ENCODE data around the gene CDC25C. TPM values are rescaled to one million over a fixed set of nuclear protein-coding genes. Genes with fewer than 3 reads are reported as not detected.
"Not testable (repeated sequence)": the region's sequence is repeated elsewhere in the genome, so short reads cannot be mapped to it uniquely, and the experiment has no call there.

Gene CDC25C
- total RNA-seq, 2 donors from 2014 or later = 22.6 to 30.1 TPM

DNA sequence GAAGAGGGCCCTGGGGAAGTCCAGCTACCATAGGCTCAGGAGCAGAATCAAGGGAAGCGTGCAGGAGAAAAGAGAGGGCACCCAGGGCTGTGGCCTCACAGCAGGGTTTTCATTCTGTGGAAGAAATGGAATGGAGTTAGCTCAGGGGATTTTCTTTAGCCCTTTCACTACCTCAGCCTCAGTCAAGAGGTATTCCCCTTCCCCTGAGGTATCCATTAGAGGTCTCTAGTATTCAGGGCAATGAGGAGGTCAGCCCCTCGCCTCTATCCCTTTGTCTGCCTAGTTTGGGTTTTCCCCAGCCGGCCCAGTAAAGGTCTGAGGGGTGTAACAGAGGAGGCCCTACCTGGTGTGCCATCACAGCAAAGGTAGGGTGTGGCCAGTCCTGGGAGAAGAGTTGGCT, 78.7 kb downstream of the CDC25C start:
- no peaks in the 10 kb centered on the region for H3K4me1 Mint-ChIP-seq (ENCODE audit: low read depth)
- H3K27ac Mint-ChIP-seq = no peak overlapping the region
- H3K27me3 Mint-ChIP-seq (ENCODE audit: low read depth) = peaks cover 12% of the 10 kb centered on the region
- ATAC-seq (replicated peaks in 1 of 2) (no peak), DNase-seq (no peak)
- no peak overlapping the region for H3K4me3 Mint-ChIP-seq
- H3K9me3 Mint-ChIP-seq = no peaks in the 10 kb centered on the region
- no peaks in the 10 kb centered on the region for H3K36me3 Mint-ChIP-seq (ENCODE audit: insufficient read depth in 2 of 2)

DNA sequence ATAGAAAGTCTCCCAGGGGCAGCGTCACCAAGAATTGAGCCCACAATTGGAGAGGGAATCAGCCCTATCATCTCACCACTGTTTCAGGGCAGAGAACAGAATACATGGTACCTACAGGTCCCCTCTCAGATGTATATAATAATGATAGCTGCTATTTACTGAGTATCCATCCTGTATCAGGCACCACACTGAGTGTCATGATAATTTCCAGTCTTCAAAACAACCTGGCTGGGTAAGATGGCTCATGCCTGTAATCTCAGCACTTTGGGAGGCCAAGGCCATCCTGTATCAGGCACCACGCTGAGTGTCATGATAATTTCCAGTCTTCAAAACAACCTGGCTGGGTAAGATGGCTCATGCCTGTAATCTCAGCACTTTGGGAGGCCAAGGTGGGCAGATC, 83.8 kb downstream of the CDC25C start:
- not testable (repeated sequence) for DNase-seq; ATAC-seq (replicated peaks in 1 of 2); H3K4me1 Mint-ChIP-seq (ENCODE audit: low read depth); H3K4me3 Mint-ChIP-seq; H3K36me3 Mint-ChIP-seq (ENCODE audit: insufficient read depth in 2 of 2); H3K9me3 Mint-ChIP-seq; H3K27ac Mint-ChIP-seq
- H3K27me3 Mint-ChIP-seq (ENCODE audit: low read depth) = peaks cover 28% of the 10 kb centered on the region

DNA sequence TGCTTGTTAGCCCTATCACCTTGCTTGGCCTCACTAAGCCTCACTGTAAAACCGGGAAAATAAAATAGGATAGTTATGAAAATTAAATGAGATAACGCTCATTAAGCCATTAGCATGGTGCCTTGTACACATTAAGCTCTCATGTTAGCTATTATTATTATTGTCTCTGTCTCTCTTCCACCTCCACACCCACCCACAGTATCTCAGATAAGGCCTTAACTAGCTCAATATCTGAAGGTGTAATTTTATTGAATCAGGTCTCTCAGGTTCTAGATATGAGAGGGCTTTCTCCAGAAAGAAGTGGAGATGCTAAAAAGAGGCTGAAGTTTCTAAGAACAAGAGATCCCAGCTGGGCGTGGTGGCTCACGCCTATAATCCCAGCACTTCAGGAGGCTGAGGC, 84.8 kb downstream of the CDC25C start:
- H3K4me3 Mint-ChIP-seq = no peak overlapping the region
- peaks cover 29% of the 10 kb centered on the region for H3K27me3 Mint-ChIP-seq (ENCODE audit: low read depth)
- H3K4me1 Mint-ChIP-seq (ENCODE audit: low read depth) = no peaks in the 10 kb centered on the region
- no peak overlapping the region for H3K27ac Mint-ChIP-seq
- no peaks in the 10 kb centered on the region for H3K36me3 Mint-ChIP-seq (ENCODE audit: insufficient read depth in 2 of 2)
- DNase-seq = no peak
- H3K9me3 Mint-ChIP-seq = no peaks in the 10 kb centered on the region
- ATAC-seq (replicated peaks in 1 of 2) = no peak

DNA sequence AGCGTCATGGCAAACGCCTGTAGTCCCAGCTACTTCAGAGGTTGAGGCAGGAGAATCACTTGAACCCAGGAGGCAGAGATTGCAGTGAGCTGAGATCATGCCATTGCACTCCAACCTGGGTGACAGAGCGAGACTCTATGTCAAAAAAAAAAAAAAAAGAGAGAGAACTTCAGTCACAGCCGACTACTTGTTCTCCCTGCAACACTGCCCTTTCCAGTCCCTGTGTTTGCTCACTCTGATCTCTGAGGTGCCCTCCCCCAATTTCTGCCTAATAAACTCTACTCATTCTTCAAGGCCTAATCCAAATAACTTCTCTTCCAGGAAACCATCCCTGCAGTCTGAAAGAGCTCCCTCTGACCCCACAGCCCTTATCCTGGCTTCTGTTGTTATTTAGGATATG, 85.3 kb downstream of the CDC25C start:
- ATAC-seq (replicated peaks in 1 of 2) (no peak), DNase-seq (no peak)
- no peak overlapping the region for H3K27ac Mint-ChIP-seq
- peaks cover 30% of the 10 kb centered on the region for H3K27me3 Mint-ChIP-seq (ENCODE audit: low read depth)
- no peaks in the 10 kb centered on the region for H3K36me3 Mint-ChIP-seq (ENCODE audit: insufficient read depth in 2 of 2)
- no peaks in the 10 kb centered on the region for H3K9me3 Mint-ChIP-seq
- peaks cover 3% of the 10 kb centered on the region for H3K4me1 Mint-ChIP-seq (ENCODE audit: low read depth)
- H3K4me3 Mint-ChIP-seq = no peak overlapping the region

DNA sequence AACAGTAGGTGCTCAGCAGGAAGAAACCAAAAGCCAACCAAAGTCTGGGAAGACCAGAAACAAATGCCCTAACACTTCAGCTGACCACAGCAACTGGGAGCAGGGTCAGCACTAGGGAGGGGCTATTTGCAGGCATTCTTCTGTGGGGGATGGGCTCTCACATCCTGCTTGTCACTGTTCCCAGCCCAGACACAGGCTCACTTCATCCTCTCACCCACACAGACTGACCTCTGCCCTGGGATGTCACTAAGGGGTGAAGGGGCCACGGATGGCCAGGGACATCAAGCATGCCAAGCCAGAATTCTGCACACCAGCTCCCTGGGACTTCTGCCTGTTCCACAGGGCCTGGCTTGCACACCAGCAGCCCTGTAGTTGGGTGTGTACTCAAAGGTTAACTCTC, 85.9 kb downstream of the CDC25C start:
- H3K36me3 Mint-ChIP-seq (ENCODE audit: insufficient read depth in 2 of 2) = no peaks in the 10 kb centered on the region
- H3K4me3 Mint-ChIP-seq = no peak overlapping the region

DNA sequence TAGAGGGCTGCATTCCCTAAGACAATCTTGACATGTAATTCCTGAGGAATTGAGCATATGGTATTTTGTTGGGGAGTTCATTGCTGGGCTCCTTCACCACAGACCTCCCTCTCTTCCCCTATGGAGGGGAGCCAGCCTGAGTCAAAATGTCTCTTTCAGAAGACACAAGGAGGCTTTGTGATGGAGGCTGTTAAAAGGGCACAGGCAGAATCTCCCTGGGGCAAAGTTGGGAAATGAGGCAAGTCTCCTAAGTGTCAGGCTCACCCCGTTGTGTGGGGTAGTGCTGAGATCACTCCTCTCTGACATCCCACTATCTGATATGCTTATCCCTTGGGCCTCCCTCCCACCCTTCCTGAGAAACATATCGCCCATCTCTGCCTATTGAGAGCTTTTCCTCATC, 87.8 kb downstream of the CDC25C start:
- H3K4me1 Mint-ChIP-seq (ENCODE audit: low read depth) = peaks cover 14% of the 10 kb centered on the region
- no peaks in the 10 kb centered on the region for H3K36me3 Mint-ChIP-seq (ENCODE audit: insufficient read depth in 2 of 2)
- no peak overlapping the region for H3K27ac Mint-ChIP-seq
- DNase-seq (no peak), ATAC-seq (replicated peaks in 1 of 2) (no peak)
- no peak overlapping the region for H3K4me3 Mint-ChIP-seq
- peaks cover 41% of the 10 kb centered on the region for H3K27me3 Mint-ChIP-seq (ENCODE audit: low read depth)
- no peaks in the 10 kb centered on the region for H3K9me3 Mint-ChIP-seq

More for the DNA sequence above, 85.9 kb downstream of the CDC25C start:
- H3K4me1 Mint-ChIP-seq (ENCODE audit: low read depth) = peaks cover 9% of the 10 kb centered on the region
- H3K27me3 Mint-ChIP-seq (ENCODE audit: low read depth) = peaks cover 37% of the 10 kb centered on the region
- DNase-seq (no peak), ATAC-seq (replicated peaks in 1 of 2) (no peak)
- no peak overlapping the region for H3K27ac Mint-ChIP-seq
- no peaks in the 10 kb centered on the region for H3K9me3 Mint-ChIP-seq

DNA sequence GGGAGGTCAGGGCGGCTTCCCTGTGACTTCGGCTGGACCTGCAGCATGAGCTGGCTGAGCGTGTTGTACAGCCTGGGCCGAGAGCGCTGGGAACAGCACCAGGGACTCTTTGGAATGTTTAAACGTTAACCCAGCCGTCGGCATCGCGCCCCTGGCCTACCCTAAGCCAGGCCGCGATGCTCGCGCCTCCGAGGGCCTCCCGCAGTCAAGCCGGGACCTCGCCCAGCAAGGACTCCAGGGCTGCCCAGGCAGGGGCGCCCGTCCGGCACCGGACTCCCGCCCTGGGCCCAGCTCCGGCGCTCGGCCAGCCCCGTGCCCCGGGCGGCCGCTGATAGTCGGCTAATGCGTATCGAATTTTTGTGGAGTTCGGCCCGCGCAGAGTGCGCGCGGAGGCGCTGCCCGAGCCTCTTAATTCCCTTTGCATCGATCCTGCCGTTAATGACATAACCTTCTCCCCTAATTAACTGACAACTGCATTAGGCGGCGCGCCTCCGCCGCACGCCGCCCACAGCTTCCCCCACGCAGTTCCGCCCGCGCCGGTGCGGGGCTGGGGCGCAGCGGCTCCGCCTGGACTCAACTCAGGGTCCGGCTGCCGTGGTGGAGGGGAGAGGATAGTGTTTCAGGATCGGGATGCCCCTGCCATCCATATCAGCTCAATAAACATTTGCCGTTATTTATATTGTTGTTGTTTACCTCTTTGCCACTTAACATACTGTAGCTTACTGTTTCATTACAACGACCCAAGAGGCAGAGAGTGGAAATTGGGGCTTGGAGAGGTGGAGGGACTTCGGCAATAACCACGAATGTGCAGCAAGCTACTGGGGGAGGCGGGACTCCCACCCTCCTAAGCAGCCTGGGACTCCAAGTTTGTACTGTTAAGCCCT, 89.7 kb downstream of the CDC25C start:
- H3K4me3 Mint-ChIP-seq = peak overlapping the region; percentile 39 to 47
- ATAC-seq (replicated peaks in 1 of 2) (peak; percentile 7 to 27), DNase-seq (peak in 1 of 2 donors; percentile 5)
- H3K36me3 Mint-ChIP-seq (ENCODE audit: insufficient read depth in 2 of 2) = no peaks in the 10 kb centered on the region
- H3K27me3 Mint-ChIP-seq (ENCODE audit: low read depth) = peaks cover 44% of the 10 kb centered on the region
- H3K9me3 Mint-ChIP-seq = no peaks in the 10 kb centered on the region
- peaks cover 14% of the 10 kb centered on the region for H3K4me1 Mint-ChIP-seq (ENCODE audit: low read depth)
- H3K27ac Mint-ChIP-seq = no peak overlapping the region

DNA sequence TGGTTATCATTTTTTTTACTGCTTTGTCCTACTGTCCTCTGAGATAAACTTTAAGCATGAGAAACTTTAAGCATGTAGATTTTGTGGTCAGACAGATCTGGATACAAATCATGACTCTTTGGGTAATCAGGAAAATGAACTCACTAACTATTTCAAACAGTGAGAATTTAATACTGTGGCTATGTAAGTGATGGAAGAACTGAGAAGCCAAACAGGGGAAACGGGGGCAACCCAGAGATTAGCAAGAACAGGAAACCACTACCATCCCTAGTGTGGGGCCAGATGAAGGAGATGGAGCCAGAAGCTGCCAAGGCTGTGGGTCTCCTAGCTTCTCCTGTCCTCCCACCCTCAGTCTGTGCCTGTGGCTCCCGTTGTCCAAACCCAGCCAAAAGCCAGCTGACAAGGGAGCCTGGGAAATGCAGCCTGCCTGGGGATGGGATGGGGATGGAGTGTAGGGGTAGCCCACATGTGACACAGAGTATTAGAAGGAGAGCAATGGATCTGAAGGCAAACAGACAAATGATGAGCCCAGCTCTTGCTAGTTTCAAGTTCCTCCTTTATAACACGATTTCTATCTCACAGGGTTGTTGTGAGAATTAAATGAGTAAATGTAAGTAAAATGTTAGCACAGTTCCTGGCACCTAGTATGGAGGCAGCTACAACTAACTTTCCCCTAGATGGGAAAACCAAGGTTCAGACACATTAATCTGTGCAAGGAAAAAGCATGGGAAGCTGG, 90.8 kb downstream of the CDC25C start:
- Mint-ChIP-seq H3K36me3 (ENCODE audit: insufficient read depth in 2 of 2) (no peaks in the 10 kb centered on the region), H3K9me3 (no peaks in the 10 kb centered on the region), H3K4me1 (ENCODE audit: low read depth) (peaks cover 14% of the 10 kb centered on the region), H3K27me3 (ENCODE audit: low read depth) (peaks cover 44% of the 10 kb centered on the region), H3K4me3 (peak overlapping the region; percentile 7 to 8), H3K27ac (no peak overlapping the region)
- ATAC-seq (replicated peaks in 1 of 2) (peak; percentile 66 to 75), DNase-seq (peak; percentile 6 to 8)

DNA sequence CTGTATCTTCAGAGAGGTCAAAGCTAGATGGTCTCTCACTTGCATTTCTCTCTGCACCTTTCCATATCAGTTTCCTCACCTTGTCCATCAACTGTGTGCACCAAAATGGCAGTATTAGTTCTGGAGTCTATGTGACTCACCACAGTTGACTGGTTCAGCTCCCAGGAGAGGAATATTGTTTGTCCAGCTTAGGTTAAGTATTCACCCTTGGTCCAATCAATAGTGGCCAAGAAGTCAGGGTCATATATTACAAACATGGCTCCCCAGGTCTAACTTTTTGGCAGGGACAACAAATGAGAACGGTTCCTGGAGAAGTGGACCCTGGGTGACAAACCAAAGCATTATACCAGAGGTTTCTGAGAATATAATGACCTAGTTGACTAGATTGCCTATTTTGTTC, 93.6 kb downstream of the CDC25C start:
- no peaks in the 10 kb centered on the region for H3K36me3 Mint-ChIP-seq (ENCODE audit: insufficient read depth in 2 of 2)
- no peak for ATAC-seq (replicated peaks in 1 of 2)
- peaks cover 30% of the 10 kb centered on the region for H3K27me3 Mint-ChIP-seq (ENCODE audit: low read depth)
- DNase-seq = no peak
- peaks cover 14% of the 10 kb centered on the region for H3K4me1 Mint-ChIP-seq (ENCODE audit: low read depth)
- no peaks in the 10 kb centered on the region for H3K9me3 Mint-ChIP-seq
- no peak overlapping the region for H3K4me3 Mint-ChIP-seq
- no peak overlapping the region for H3K27ac Mint-ChIP-seq

Other genes with a start within 250 kb of the CDC25C start
- gene WNT8A, start 247.8 kb downstream of the CDC25C start, total RNA-seq = not detected
- gene NME5, start 192.4 kb downstream of the CDC25C start, total RNA-seq = not detected
- gene BRD8, start 153.2 kb downstream of the CDC25C start, total RNA-seq = 10 to 100 TPM; 66.8 to 94.7 TPM
- gene KIF20A, start 152.7 kb downstream of the CDC25C start, total RNA-seq = 10 to 100 TPM; 39.9 to 50.4 TPM
- gene CDC23, start 118.5 kb downstream of the CDC25C start, total RNA-seq = 10 to 100 TPM; 45.0 to 48.9 TPM
- gene GFRA3, start 57.2 kb downstream of the CDC25C start, total RNA-seq = under 1 TPM in 1 of 2 donors, not detected in 1; 0.17 TPM
- 10 to 100 TPM; 39.1 to 44.7 TPM for gene FAM53C, start 6.5 kb upstream of the CDC25C start, total RNA-seq
- gene KDM3B, start 20.9 kb upstream of the CDC25C start, total RNA-seq = 10 to 100 TPM; 59.5 to 67.2 TPM
- gene REEP2, start 107.3 kb upstream of the CDC25C start, total RNA-seq = 10 to 100 TPM in 1 of 2 donors, 1 to 10 TPM in 1; 6.6 to 11.5 TPM
- 100 to 1,000 TPM in 1 of 2 donors, 10 to 100 TPM in 1; 94.3 to 105 TPM for gene EGR1, start 133.7 kb upstream of the CDC25C start, total RNA-seq
- gene ETF1, start 211.4 kb upstream of the CDC25C start, total RNA-seq = 100 to 1,000 TPM; 106 to 111 TPM
- gene HSPA9, start 243.6 kb upstream of the CDC25C start, total RNA-seq = 100 to 1,000 TPM; 448 to 505 TPM